Measurements from ENCODE around the gene HSPG2. TPM values are rescaled to one million over a fixed set of nuclear protein-coding genes. Genes with fewer than 3 reads are reported as not detected.

Gene HSPG2
- total and polyA plus RNA-seq, 10 of the 15 experiments (the other 5 are each of a cell fraction or from before 2014, with no cell fraction given) = 0.30 to 3.4 (median 0.73) TPM; not detected in 2

- DNase-seq (ENCODE audit: low read depth, low spot score) = no peak
- Histone ChIP-seq H3K4me3 (no peak overlapping the region), H3K4me1 (ENCODE audit: control insufficient read depth, insufficient read depth, low read length) (no peaks in the 10 kb centered on the region; the same call in 1 of the 2 replicates), H3K27ac (ENCODE audit: control insufficient read depth, insufficient read depth) (no peak overlapping the region), H2AFZ (ENCODE audit: control insufficient read depth, low read depth, low read length) (no peak overlapping the region), H3K36me3 (ENCODE audit: control insufficient read depth in 2 of 2, insufficient read depth in 2 of 2, low read length in 1 of 2) (no peaks in the 10 kb centered on the region), H3K27me3 (replicated peaks in 1 of 2; ENCODE audit: control insufficient read depth in 2 of 2, insufficient read depth in 2 of 2, low read length in 1 of 2) (peaks cover 0 to 6% of the 10 kb centered on the region in 2 experiments; a peak in 2 of 4 replicates), H3K9ac (ENCODE audit: control insufficient read depth, insufficient read depth, low read length) (no peak overlapping the region), H3K9me3 (replicated peaks; ENCODE audit: control insufficient read depth, insufficient read depth, low read length) (no peaks in the 10 kb centered on the region), H4K20me1 (ENCODE audit: control insufficient read depth, insufficient read depth) (peaks cover 2% of the 10 kb centered on the region; the same call in 1 of the 2 replicates), H3K4me2 (ENCODE audit: control insufficient read depth, insufficient read depth) (no peak overlapping the region), H3K79me2 (ENCODE audit: control insufficient read depth, insufficient read depth, low read length) (no peaks in the 10 kb centered on the region)
- intact Hi-C loops (cut with micrococcal nuclease; ENCODE audit: unreplicated experiment) = no loop called here
- no peak for ATAC-seq
- CTCF ChIA-PET = no interaction called here
- BruUV-seq (replicated peaks) = no TSS peak
- in situ Hi-C loops (cut with MboI) = no loop called here
- no peak for FAIRE-seq
- 54% methylated on average over 10 of the region's 10 CpGs for WGBS (ENCODE audit: insufficient coverage, insufficient replicate concordance, low lambda C conversion rate, missing lambda C conversion rate)
- TF ChIP-seq RAD51 (IDR thresholded peaks at IDR 0.05) (no peak), KAT2A (conservative IDR thresholded peaks at IDR 0.05; ENCODE audit: control insufficient read depth, low read depth, low read length) (no peak), CEBPB (IDR thresholded peaks at IDR 0.05; ENCODE audit: borderline replicate concordance in 1 of 2, low read depth in 2 of 2, low read length in 2 of 2) (no peak), IKZF2 (IDR thresholded peaks at IDR 0.05) (no peak), FOXM1 (IDR thresholded peaks at IDR 0.05; ENCODE audit: low read depth, low read length) (no peak), KLF5 (IDR thresholded peaks at IDR 0.05; ENCODE audit: partially characterized antibody) (no peak), NFXL1 (IDR thresholded peaks at IDR 0.05; ENCODE audit: borderline replicate concordance) (no peak), EZH2 (IDR thresholded peaks at IDR 0.05; ENCODE audit: borderline replicate concordance, control insufficient read depth, low read depth, low read length) (no peak), MTA2 (IDR thresholded peaks at IDR 0.05; ENCODE audit: low read depth) (no peak), MAX (IDR thresholded peaks at IDR 0.05; ENCODE audit: low read depth, low read length) (no peak), EED (IDR thresholded peaks at IDR 0.05; ENCODE audit: low read depth) (no peak), RUNX3 (IDR thresholded peaks at IDR 0.05; ENCODE audit: low read length) (no peak), ZBTB11 (CRISPR knock-in tag; IDR thresholded peaks at IDR 0.05) (no peak), EP300 (IDR thresholded peaks at IDR 0.05; ENCODE audit: borderline replicate concordance in 1 of 2, control insufficient read depth in 1 of 2, low read depth in 2 of 2, low read length in 2 of 2) (no peak), ASH2L (IDR thresholded peaks at IDR 0.05; ENCODE audit: borderline replicate concordance, low read depth) (no peak), ZNF592 (IDR thresholded peaks at IDR 0.05) (no peak), PML (IDR thresholded peaks at IDR 0.05; ENCODE audit: low read length) (no peak)
- POLR2A ChIA-PET = no interaction called here
- SMC1A ChIA-PET (ENCODE audit: uncharacterized antibody, unreplicated experiment) = no interaction called here
- RAD21 ChIA-PET (ENCODE audit: unreplicated experiment) = no interaction called here
These were observed 1.7 kb downstream of the HSPG2 start for GRCh38 chr1:21935393-21935804.

All from GM12878 (cell line).